SW480 (cell line): ENCODE measurements around the gene GSK3B.

Experiments
- DNase-seq: peaks from one replicate; pipeline ENCODE4 v3.0.0-alpha.2; 2016; ENCODE audit warnings: low spot score

GSK3B gene

GRCh38 chr3:119880966-119881365, 213.3 kb downstream of the GSK3B start:
- no peak for DNase-seq

- DNase-seq = no peak
Measured at GRCh38 chr3:119873646-119874045, 220.6 kb downstream of the GSK3B start.

DNA sequence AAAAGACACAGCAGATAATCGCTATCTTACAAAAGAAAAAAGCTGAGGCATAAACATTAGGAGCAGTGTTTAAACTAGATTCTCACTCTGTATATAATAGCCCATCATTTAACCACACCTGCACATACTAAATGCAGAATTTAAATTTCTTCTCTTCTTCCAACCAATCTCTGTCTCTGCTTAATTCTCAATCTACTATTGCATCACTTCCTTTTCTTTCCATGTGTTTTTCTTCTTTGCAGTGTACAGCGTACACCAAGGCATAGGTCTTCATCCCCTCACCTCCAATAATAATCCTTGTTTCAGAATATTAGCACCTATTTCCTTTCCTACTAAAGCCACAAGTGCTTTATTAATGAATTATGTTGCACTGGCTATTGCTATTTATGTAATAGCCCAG, 221.5 kb downstream of the GSK3B start:
- no peak for DNase-seq

DNA sequence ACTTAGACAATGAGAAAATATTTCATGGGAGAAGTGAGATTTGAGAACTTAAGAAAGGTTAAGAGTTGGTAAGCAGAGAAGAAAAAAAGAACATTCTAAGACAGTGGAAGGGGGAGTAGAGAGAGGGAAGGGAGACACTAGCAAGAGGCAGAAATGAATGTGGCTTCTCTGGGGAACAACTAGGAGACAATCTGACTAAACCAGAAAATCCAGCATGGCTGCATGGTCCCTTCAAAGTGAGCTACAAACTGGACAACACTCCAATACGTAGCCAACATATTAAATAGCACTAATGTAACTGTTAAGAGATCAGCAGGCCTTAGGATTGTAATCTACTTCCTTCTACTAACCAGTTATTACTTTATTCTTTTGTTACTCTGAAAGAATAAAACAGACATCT, 222.7 kb downstream of the GSK3B start:
- no peak for DNase-seq

- no peak for DNase-seq
Measured at GRCh38 chr3:119870512-119870911, 223.7 kb downstream of the GSK3B start.

DNA sequence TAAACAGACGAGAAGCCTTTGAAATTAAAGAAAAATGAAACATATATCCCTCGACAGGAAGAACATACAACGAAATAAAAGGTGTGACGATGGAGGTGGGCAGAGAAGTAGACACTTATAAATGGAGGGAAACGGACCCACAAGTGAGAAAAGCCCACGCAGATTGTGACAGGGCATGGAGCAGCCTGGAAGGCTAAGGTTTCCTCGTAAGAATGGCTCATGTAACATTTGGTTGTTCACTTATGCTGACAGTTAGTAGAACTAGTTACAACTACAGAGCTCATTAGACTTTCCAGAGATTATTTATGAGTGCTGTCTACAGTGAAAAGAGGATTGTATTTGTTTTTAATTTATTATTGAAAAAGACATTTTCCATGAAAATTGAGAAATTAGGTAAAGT, 229.8 kb downstream of the GSK3B start:
- no peak for DNase-seq

DNA sequence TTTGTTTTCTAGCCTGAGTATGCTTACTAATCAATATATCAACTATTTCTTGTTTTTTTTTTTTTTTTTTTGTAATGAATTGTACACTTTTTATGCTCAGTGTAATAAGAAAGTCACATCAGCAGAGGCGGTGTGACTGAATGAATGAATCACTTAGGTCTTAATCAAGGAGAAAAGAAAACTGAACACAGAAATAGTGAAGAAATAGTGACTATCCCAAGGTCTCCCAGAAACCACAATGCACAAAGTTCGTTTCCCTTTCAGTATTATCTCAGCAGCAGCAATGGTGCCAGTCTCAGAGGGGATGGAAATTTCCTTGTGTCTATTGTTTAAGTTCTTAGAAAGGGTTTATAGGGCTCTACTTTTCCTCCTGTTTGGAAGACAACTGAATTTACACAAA, 231.6 kb downstream of the GSK3B start:
- DNase-seq = no peak

- no peak for DNase-seq
Measured at GRCh38 chr3:119861681-119862080, 232.6 kb downstream of the GSK3B start.

GRCh38 chr3:119859728-119860127, 234.5 kb downstream of the GSK3B start:
- DNase-seq = no peak

DNA sequence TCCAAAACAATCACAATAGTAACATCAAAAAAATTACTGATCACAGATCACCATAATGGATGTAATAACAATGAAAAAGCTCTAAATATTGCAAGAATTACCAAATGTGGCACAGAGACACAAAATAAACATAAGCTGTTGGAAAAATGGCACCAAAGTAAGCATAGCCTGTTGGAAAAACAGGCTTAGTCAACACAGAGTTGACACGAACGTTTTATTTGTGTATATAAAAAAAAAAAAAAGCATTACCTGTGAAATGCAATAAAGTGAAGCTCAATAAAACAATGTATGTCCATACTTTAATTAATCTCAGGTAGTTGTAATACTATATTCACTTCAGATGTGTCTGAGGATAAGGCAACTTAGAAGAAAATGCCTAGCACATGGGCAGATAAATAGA, 235.3 kb downstream of the GSK3B start:
- DNase-seq = no peak

DNA sequence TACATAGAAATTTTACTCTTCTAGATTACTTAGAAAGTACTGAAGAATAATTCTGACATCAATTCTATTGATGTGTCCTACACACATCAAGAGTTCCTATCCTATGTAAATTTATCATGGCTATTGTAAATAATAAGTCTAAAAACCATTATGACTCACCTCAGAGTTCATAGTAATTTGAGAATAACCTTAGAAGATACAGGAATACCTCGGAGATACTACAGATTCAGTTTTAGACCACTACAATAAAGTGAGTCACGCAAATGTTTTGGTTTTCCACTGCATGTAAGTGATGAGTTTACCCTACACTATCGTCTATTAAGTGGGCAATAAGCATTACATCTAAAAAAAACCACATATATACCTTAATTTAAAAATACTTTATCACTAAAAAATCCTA, 237.6 kb downstream of the GSK3B start:
- no peak for DNase-seq

DNA sequence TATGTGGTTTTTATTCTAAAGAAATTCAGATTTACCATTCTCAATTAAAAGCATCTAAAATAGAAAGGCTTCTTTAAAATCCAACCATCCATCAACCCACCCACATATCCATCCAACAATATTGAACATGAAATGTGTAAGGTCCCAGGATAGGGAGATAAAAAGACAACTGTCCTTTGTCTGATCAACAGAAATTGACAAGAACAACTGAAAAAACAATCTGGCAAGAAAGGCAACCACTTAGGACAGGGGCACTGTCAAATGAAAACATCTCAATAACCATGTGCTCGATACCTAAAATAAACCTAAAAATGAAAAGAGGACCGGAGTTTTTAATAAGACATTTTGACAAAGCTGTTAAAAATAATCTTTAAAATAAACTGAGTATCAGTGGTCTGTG, 245.1 kb downstream of the GSK3B start:
- no peak for DNase-seq

DNA sequence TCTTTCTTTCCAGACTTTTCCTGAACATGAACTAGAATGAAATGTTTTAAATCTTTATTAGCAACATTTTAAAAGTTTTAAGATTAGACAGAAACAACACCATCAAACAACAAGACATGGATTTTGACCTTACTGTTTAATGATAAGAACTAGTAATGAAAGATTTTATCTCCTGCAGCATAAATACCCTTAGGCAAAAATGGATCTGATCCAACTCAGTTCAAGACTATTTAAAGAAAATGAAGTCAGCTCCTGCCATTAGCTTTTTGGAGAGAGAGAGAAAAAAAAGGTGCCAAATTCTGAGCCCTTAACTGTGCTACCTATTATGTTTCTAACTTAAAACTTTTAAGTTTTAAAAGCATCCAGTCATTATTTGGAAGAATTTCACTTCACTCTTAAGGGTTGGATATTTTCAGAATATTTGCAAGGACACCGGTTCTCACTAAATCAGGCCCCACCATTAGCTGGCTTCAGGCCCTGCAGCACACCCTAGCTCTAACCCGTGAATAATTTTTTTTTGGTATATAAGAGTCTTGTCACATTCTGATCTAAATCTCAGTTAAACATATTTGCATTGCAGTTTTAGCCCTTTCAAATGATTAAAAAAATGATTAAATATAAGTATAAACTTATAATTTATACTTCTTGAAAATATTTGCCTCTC, 252.3 kb downstream of the GSK3B start:
- no peak for DNase-seq

DNA sequence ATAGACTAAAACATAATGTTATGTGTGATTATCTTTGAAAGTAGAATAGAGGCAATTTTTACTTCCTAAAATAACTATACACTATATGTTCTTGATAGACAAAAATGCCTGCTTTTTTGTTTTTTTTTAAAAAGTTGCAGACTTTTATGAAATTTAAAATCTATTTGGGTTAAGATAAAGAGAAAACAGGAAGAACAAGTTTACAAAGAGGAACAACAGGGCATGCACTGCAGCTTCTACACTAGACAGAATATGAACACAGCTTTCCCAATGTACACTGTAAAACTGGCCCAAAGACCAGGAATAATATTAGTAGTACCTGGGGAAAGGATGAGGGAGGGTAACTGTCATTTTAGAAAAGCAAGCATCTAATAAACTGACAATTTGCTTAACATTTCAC, 258.7 kb downstream of the GSK3B start:
- DNase-seq = no peak

- DNase-seq = no peak
Measured at GRCh38 chr3:119834754-119835370, 259.4 kb downstream of the GSK3B start.

GRCh38 chr3:119831941-119832371, 262.3 kb downstream of the GSK3B start:
- peak; percentile 8 for DNase-seq

DNA sequence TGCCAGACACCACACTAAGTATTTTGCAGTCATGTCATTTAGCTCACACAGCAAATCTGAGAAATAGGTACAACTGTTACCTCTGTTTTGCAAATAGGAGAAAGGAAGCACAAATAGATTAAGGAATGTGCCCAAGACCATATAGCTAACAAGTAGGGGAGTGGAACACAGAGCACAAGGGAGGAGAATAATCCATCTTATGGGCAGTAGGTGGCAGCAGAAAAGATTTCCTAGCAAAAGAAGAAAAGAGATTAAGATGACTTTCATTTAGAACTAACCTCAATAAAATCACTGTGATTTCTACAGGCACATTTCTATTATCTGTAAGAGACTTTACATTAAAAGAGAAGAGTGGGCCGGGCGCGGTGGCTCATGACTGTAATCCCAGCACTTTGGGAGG, 263.2 kb downstream of the GSK3B start:
- no peak for DNase-seq

- DNase-seq = no peak
Measured at GRCh38 chr3:119829420-119829819, 264.8 kb downstream of the GSK3B start.

GRCh38 chr3:119826711-119827608, 267.3 kb downstream of the GSK3B start:
- no peak for DNase-seq

GRCh38 chr3:119825820-119826219, 268.4 kb downstream of the GSK3B start:
- DNase-seq = no peak

GRCh38 chr3:119819806-119820205, 274.4 kb downstream of the GSK3B start:
- no peak for DNase-seq

DNA sequence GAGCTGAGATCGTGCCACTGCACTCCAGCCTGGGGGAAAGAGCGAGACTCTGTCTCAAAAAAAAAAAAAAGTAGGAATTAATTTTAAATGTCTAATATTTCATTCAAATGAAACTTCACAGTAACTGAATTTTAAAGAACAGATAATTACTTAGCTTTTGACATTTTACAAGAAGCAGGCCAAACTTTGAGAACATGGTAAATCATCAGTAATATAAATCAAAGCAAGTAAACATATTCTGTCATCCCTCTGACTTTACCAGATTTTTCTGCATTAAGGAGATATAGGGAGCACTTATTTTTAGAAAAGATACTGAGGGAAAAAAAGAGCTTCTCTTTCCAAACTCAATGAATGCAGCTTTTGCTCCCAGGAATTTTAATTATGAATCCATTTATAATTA, 275.3 kb downstream of the GSK3B start:
- DNase-seq = no peak
